HepG2 (cell line): Measurements from ENCODE around the gene UCP1. TPM values are rescaled to one million over a fixed set of nuclear protein-coding genes. Genes with fewer than 3 reads are reported as not detected.

Experiments used
- CCDC6 ChIP-seq: sonication (generic); formaldehyde crosslinking; IDR thresholded peaks from 2 replicates; pipeline ENCODE4 v1.8.1; 2022; ENCODE audit warnings: mild to moderate bottlenecking, missing genetic modification reagents, moderate library complexity
- GATAD2A ChIP-seq: IDR thresholded peaks from 2 replicates; pipeline ENCODE4 v1.6.1; 2016
- GPN1 ChIP-seq: sonication (generic); formaldehyde crosslinking; IDR thresholded peaks from 2 replicates; pipeline ENCODE4 v1.5.1; 2020; ENCODE audit warnings: missing genetic modification reagents, borderline replicate concordance
- LCORL ChIP-seq, 2 experiments: fragments of 450-650 bp in 1 of 2; sonication (generic) in 1 of 2; formaldehyde crosslinking in 1 of 2; IDR thresholded peaks; 2 replicates each; pipeline versions ENCODE4 v1.5.0 to v1.6.1; 2017 to 2020; ENCODE audit warnings: antibody characterized with exemption in 1 of 2, missing genetic modification reagents in 1 of 2
- MAX ChIP-seq: IDR thresholded peaks from 2 replicates; pipeline ENCODE4 v1.6.1; 2012; ENCODE audit warnings: inconsistent platforms
- MEIS2 ChIP-seq: sonication (generic); formaldehyde crosslinking; IDR thresholded peaks from 2 replicates; pipeline ENCODE4 v1.9.0; 2021; ENCODE audit warnings: mild to moderate bottlenecking, missing genetic modification reagents
- MLXIP ChIP-seq: sonication (generic); formaldehyde crosslinking; IDR thresholded peaks from 2 replicates; pipeline ENCODE4 v1.9.0; 2021; ENCODE audit warnings: missing genetic modification reagents, borderline replicate concordance
- NFIC ChIP-seq: IDR thresholded peaks from 2 replicates; pipeline ENCODE4 v1.6.1; 2012; ENCODE audit warnings: mild to moderate bottlenecking, low read length, inconsistent platforms
- SRSF9 ChIP-seq: fragments of 200-400 bp; formaldehyde crosslinking; IDR thresholded peaks from 2 replicates; pipeline ENCODE4 v1.6.1; 2018; ENCODE audit warnings: borderline replicate concordance, mild to moderate bottlenecking, low read depth, low read length; ENCODE audit not compliant: insufficient read depth, poor library complexity, severe bottlenecking
- SSRP1 ChIP-seq: IDR thresholded peaks from 2 replicates; pipeline ENCODE4 v1.6.1; 2016; ENCODE audit warnings: control low read depth
- TFAP4 ChIP-seq: sonication (generic); IDR thresholded peaks from 2 replicates; pipeline ENCODE4 v1.6.1; 2016; ENCODE audit warnings: low read depth, borderline replicate concordance
- U2AF1 ChIP-seq: fragments of 200-400 bp; formaldehyde crosslinking; optimal IDR thresholded peaks from 2 replicates; pipeline ENCODE3; 2017; ENCODE audit warnings: mild to moderate bottlenecking, low read depth, low read length
- ZFP62 ChIP-seq: sonication (generic); formaldehyde crosslinking; IDR thresholded peaks from 2 replicates; pipeline ENCODE4 v1.4.0; 2020; ENCODE audit warnings: missing genetic modification reagents
- ZGPAT ChIP-seq: IDR thresholded peaks from 2 replicates; pipeline ENCODE4 v1.6.1; 2016; ENCODE audit warnings: mild to moderate bottlenecking
- ZNF143 ChIP-seq: sonication (generic); formaldehyde crosslinking; IDR thresholded peaks from 2 replicates; pipeline ENCODE4 v1.4.0; 2020; ENCODE audit warnings: missing genetic modification reagents
- ZNF205 ChIP-seq: IDR thresholded peaks from 2 replicates; pipeline ENCODE4 v1.6.1; 2018; ENCODE audit warnings: missing biosample characterization, missing genetic modification reagents
- ZNF207 ChIP-seq: fragments of 450-650 bp; IDR thresholded peaks from 2 replicates; pipeline ENCODE4 v1.6.1; 2016; ENCODE audit warnings: antibody characterized with exemption, borderline replicate concordance
- ZNF232 ChIP-seq: sonication (generic); formaldehyde crosslinking; IDR thresholded peaks from 2 replicates; pipeline ENCODE4 v1.4.0; 2020; ENCODE audit warnings: missing genetic modification reagents, borderline replicate concordance
- ZNF496 ChIP-seq: sonication (generic); formaldehyde crosslinking; IDR thresholded peaks from 2 replicates; pipeline ENCODE4 v1.8.1; 2023; ENCODE audit warnings: mild to moderate bottlenecking, moderate library complexity, missing genetic modification reagents; ENCODE audit not compliant: insufficient replicate concordance
- ZNF678 ChIP-seq: sonication (generic); formaldehyde crosslinking; IDR thresholded peaks from 2 replicates; pipeline ENCODE4 v1.4.0; 2020; ENCODE audit warnings: mild to moderate bottlenecking, missing genetic modification reagents
- ZNF740 ChIP-seq: sonication (generic); formaldehyde crosslinking; IDR thresholded peaks from 2 replicates; pipeline ENCODE4 v1.4.0; 2020; ENCODE audit warnings: missing genetic modification reagents
- ZSCAN25 ChIP-seq: sonication (generic); formaldehyde crosslinking; IDR thresholded peaks from 2 replicates; pipeline ENCODE4 v1.8.0; 2022; ENCODE audit warnings: mild to moderate bottlenecking, missing genetic modification reagents
- polyA plus RNA-seq, 8 experiments: library from polyadenylated mRNA; depleted of rRNA in 3 of 8; stranded (reverse) in 7 of 8; unstranded in 1 of 8; fragments of >200 nt; fragmentation: Illumina TruSeq in 4 of 8; extraction: Trizol in 4 of 8; gene quantifications; 2 replicates each; pipeline versions ENCODE4 v1.2.1 to v1.2.3, GENCODE V29; 2011 to 2016; ENCODE audit warnings: low read depth in 4 of 8, missing spikeins in 1 of 8, mixed read lengths in 1 of 8; ENCODE audit not compliant: insufficient read depth in 1 of 8
- total RNA-seq, 5 experiments: library from RNA; depleted of rRNA; stranded (reverse); fragments of >200 nt; fragmentation: Illumina TruSeq; extraction: Trizol; gene quantifications; 2 replicates each; pipeline ENCODE4 v1.2.3, GENCODE V29; 2016; ENCODE audit warnings: low read depth in 1 of 5
- TF ChIP-seq, protein P1 (sequence below): sonication (generic); formaldehyde crosslinking; IDR thresholded peaks from 2 replicates; pipeline ENCODE4 v1.5.0; 2020; ENCODE audit warnings: mild to moderate bottlenecking, missing genetic modification reagents

The UCP1 gene
- total and polyA plus RNA-seq, 2 of the 13 experiments (the other 11 are each of a cell fraction or from before 2014, with no cell fraction given) = 0.11 TPM

DNA sequence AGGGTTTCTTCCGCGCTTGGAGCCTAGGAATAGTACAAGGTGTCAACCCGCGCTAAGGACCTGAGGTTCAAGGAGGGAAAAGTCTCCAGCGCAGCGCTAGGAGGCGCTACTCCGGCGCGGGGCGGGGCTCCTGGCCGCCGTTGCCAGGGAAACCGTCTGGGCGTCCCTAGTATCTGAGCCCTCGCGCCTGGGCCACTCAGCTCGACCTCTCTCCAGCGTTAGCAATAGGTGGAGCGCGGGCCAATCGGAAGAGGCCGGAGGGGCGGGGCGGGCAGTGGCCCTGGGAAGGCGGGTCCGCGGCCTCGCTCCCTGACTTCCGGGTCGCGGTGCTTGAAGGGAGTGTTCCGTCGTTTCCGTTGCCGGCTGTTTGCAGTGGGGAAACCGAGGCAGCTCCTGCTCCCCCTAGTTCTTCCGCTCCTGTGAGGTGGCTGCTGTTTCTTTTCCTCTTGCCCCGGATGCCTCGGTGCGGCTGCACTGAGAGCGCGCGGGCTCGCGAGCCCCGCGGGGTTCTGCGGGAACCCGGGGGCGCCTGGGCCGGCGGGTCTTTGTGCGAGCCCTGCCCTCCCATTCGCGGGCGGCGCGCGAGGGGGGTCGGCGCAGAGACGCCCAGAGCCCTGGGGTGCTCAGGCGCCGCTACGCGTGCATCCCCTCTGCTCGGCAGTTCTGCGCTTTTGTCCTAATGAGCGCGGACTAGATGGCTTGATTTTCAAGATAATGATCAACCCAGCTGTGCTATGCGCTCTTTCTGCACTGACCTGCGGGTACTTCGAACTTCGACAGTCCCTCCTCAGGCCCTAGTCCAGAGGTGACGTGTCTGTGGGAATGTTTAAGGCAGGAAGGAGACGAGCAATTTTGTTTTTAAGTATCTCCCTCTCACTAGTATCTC lies 44.7 kb downstream of the UCP1 start, which contains the start of gene ELMOD2 (continued):
- no peak for TF ChIP-seq NFIC
- peak; percentile 87 for TF ChIP-seq MEIS2 (CRISPR knock-in tag)
- no peak for TF ChIP-seq ZFP62 (CRISPR knock-in tag)
- TF ChIP-seq ZGPAT (CRISPR knock-in tag) = peak; percentile 91
- peak; percentile 64; the same call in 1 of the 2 replicates for TF ChIP-seq TFAP4
- no peak for TF ChIP-seq GPN1 (CRISPR knock-in tag)
- peak; percentile 82 for TF ChIP-seq MAX
- TF ChIP-seq ZNF232 (CRISPR knock-in tag) = peak; percentile 81; the same call in 1 of the 2 replicates
- TF ChIP-seq MLXIP (CRISPR knock-in tag) = no peak
- no peak for TF ChIP-seq SSRP1 (CRISPR knock-in tag)
- TF ChIP-seq GATAD2A (CRISPR knock-in tag) = peak; percentile 64
- TF ChIP-seq ZNF207 = no peak
- TF ChIP-seq ZNF205 = no peak
- 0 out of 2 replicates have a peak, but pooled peaks have one; percentile 15 for TF ChIP-seq ZSCAN25 (CRISPR knock-in tag)
- TF ChIP-seq, protein P1, sequence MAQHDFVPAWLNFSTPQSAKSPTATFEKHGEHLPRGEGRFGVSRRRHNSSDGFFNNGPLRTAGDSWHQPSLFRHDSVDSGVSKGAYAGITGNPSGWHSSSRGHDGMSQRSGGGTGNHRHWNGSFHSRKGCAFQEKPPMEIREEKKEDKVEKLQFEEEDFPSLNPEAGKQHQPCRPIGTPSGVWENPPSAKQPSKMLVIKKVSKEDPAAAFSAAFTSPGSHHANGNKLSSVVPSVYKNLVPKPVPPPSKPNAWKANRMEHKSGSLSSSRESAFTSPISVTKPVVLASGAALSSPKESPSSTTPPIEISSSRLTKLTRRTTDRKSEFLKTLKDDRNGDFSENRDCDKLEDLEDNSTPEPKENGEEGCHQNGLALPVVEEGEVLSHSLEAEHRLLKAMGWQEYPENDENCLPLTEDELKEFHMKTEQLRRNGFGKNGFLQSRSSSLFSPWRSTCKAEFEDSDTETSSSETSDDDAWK (CRISPR knock-in tag) = no peak
- no peak for TF ChIP-seq ZNF678 (CRISPR knock-in tag)
- TF ChIP-seq U2AF1 = no peak
- no peak for TF ChIP-seq SRSF9
- no peak for TF ChIP-seq LCORL (IDR thresholded peaks at IDR 0.05)
- TF ChIP-seq LCORL (CRISPR knock-in tag; IDR thresholded peaks at IDR 0.05) = no peak; the same call in 1 of the 2 replicates
- TF ChIP-seq ZNF496 (CRISPR knock-in tag) = no peak
- peak; percentile 81 for TF ChIP-seq ZNF143
- no peak for TF ChIP-seq ZNF740
- TF ChIP-seq CCDC6 = no peak; the same call in 1 of the 2 replicates
